NOMO-1 treated with dmso at 0.1 percent for 144 hours (cell line): ENCODE data around the gene ETNK2.

Experiments used
- DNase-seq: peaks from one replicate; lab custom pipeline; 2025; ENCODE audit not compliant: unreplicated experiment; lab: John Stamatoyannopoulos, UW

Gene ETNK2, protein sequence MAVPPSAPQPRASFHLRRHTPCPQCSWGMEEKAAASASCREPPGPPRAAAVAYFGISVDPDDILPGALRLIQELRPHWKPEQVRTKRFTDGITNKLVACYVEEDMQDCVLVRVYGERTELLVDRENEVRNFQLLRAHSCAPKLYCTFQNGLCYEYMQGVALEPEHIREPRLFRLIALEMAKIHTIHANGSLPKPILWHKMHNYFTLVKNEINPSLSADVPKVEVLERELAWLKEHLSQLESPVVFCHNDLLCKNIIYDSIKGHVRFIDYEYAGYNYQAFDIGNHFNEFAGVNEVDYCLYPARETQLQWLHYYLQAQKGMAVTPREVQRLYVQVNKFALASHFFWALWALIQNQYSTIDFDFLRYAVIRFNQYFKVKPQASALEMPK

DNA sequence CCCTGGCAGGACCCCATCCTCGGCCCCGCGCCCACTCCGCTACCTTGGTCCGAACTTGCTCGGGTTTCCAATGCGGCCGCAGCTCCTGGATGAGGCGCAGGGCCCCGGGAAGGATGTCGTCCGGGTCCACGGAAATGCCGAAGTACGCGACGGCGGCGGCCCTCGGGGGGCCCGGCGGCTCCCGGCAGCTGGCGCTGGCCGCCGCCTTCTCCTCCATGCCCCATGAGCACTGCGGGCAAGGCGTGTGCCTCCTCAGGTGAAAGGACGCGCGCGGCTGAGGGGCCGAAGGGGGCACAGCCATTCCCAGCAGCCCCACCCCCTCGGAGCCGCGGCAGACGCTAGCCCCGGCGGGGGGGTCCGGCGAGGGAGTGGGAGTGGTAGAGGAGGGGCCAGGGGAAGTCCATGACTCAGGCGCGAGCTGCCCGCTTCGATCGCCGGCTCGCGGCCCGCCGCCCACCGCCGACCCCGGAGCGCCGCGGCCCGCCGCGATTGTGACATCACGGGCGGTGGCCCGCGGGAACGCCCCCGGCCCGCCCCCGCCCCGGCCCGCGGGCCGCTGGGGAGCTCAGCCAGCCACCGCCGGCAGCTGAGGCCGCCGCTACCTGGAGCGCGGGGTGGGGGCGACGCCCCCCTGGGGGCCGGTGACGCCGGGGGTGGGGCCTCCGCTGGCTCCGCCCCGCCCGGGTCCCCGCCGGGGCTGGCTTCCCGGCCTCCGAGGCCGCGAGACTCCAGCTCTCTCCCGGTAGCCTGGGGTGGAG is at the start of gene ETNK2:
TSS of gene ETNK2 (minus strand) at position 493 of the 758 bp plus-strand sequence. CDS start at position 301, 192 bp downstream.
- no peak for DNase-seq

DNA sequence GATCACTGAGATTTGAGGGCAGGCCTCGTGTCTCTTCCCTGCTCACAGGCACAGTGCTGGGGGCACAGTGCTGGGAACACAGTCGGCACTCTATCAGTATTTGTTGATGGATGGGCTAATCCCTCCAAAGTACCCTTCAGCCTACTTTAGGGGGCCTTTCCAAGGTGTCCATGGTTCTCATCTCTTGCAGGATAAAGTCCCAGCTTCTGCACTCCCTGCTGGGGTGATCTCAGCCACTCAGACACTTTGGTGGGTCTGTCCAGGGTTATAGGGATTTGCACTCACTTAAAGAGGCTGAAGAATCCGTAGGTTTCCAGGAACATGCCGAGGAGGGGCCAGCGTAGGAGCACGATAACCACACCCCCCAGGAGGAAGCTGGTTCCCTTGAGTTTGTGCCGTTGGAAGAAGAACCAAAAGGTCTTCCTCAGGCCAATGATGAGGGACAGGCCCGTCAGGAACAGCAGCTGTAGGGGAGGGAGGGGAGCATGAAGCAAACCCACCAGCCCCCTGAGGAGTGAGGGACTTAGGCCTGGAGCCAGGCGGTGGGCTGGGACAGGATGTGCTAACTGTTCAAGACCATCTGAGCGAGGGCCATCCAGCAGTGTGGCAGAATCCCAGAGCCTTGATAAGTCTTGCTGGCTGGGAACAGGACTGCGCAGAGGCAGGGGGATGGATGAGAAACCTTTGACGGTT is 49.6 kb upstream of the ETNK2 start:
- DNase-seq = no peak

DNA sequence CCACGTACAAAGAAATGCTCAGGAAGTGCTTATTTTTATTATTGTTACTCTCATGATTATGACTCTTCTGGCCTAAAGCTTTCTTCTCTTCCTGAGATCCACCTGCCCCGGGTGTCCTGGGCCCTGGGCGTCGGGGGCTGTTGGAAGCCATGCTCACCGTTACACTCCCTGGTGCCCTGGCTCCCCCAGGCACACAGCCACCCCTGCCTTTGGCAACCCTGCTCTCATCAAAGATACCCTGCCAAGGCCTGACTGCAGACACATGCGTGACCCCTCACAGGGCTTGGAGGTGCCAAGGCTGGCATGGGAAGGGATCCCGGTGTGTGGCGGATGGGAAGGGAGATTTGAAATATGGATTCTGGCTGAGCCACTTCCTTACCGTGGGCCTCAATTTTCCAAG is 47.7 kb upstream of the ETNK2 start:
- no peak for DNase-seq

DNA sequence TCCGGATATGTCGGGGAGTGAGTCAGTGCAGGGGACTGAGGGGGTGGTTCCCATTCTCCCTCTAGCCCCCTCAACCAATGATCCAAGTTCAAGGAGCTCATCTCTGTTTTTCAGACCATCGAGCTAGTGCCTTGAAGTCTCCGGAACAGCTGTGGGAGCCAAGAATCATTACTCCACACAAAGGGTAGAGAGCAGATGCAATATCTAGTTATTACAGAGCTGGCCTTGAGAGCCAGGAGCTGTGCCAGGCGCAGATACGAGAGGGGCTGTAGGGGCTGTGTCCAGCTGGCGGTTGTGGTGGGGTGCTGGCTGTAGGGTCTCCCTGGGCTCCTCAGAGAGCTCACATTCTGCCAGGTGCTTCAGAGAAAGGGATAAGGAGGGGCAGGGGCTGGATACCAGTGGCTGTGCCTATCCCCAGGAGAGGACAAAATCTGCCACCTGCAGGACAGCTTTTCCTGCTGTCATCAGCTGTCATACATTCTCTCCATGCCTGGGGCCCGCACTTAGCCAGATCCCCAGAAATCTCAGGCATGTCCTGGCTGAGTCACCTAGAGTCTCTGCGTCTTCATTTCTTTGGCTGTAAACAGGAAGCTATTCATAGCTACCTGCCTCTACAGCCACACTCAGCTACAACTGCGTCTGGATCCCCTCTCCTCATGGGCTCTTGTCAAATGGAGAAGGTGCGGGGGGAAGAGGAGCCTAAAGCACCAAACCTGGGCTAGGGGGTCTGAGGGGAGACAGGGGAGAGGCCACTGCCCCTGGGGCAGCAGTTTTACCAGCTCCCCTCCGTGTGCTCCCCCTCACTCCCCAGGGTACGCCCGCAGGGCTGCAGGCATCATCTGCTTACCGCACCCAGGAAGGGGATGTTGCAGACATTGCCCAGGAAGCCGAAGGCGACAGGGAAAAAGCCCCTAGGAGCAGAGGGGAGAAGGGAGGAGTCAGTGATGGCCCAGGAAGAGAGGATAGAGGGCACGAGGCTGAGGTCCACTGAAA is 46.8 kb upstream of the ETNK2 start:
- no peak for DNase-seq

DNA sequence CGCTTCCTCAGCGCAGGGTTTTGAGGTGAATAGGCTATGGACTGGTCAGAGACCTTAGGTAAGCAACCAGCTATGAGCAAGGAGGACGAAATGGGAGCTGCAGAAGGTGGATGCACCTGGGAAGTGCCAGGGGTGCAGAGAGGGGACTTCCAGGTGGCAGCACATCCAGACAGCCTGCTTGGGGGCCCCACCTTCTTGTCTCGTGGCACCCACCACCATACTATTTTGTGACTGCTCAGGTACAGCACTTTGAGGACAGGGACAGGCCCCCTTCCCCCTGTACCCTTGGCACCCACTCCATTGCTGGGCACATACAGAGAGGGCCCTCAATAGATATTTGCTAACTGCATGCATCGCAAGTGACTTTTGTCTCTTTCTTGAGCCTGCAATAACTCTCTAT is 45.2 kb upstream of the ETNK2 start:
- no peak for DNase-seq

DNA sequence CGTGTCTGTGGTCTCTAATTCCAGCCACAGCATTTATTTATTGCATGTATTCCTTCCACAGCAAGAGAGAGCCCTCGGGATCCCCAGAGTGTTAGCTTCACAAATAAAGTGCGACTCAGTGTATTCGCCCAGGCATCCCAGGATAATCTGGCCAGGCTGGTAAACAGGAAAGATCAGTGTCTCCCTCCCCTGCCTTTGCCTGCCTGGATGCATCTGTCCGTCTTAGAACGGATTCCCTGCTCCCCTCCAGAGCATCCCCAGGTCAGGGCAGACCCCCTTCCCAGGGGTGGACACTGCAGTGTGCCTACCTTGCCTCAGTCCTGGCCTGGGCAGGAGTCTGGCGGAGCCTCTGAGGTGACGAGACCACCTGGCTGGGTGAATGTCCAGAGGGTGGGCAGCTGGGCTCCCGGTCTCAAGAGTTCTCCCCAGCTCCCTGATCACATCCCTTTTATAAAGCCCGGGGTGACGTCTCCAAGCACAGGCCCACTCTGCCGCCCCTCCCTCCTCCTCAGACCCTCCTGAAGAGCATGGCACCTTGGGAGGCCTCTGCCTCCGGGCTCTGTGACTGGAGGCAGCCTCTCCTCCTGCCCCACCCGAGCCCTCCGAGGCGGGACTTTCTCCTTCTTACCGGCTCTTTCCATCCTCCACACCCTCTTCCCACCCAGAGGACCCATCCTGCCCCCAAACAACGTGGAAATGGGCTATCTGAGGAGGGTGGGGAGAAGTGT is 44.4 kb upstream of the ETNK2 start, which contains the start of gene KISS1:
TSS of gene KISS1 (minus strand) at position 424 of the 728 bp plus-strand sequence. CDS start 3,615 bp downstream, outside the sequence.
- no peak for DNase-seq

DNA sequence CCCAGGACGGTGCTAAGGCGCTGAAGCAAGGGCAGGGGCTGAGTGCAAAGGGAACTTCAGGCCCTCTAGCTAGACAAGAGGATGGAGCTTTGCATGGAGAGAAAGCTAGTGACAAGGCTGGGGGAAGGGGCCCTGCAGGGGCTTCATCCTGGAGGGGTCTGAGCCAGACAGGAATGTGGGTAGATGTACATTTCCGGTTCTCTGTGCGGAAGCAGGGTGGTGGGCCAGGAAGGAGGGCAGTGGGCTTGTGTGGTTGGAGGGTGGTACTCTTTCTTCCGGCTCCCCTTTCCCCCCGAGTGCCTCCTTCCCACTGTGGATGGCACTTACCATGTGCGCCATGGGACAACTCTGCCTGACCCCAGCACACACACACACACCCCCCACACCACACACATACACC is 42.9 kb upstream of the ETNK2 start:
- DNase-seq = no peak

DNA sequence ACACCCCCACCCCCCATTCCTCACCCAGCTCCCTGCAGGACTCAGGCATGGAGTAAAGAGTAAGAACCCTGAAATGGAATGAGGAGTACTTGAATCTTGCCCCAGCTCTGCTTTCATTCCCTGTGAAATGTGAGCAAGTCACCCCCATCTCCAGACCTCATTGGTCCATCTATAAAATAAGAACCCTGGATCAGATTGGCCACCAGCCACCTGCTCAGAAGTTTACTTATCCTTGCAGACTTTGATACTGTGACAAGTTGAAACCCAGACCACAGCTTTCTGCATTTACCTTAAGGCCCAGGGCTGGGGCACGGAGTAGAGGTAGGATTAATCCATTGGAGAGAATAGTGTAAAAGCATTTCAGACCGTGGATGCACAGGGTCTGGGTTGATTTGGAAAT is 42.2 kb upstream of the ETNK2 start:
- no peak for DNase-seq

DNA sequence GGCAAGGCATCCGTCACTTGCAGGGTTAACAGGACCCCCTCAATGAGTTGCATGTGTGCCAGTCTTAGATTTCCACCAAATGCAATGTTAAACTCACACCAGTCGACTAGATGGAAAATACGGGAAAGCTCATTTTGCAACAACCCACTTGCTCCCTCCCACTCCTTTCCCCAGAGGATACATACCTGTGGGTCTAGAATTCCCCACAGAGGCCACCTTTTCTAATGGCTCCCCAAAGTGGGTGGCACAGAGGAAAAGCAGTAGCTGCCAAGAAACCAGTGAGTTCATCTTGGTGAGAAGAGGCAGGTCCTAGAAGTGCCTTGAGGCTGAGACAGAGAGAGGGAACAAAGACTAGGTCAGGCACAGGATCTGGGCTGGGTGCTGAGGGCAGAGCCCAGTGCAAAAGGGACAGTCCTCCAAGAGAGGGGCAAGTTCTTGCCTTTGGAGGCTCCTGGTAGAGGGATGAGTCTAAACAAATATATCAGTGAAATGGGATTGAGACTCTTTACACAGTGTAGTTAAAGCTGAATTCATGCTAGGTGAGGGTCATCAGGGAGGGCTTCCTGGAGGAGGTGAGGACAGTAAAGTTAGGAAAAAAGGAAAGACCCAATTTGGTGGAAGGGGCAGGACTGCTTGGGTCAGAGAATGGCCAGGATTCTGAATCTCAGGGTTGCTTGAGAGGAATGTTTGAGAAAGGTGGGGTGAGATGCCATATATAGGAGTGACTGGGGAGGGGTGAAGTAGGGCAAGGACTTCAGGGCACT is 40.9 kb upstream of the ETNK2 start:
- no peak for DNase-seq

DNA sequence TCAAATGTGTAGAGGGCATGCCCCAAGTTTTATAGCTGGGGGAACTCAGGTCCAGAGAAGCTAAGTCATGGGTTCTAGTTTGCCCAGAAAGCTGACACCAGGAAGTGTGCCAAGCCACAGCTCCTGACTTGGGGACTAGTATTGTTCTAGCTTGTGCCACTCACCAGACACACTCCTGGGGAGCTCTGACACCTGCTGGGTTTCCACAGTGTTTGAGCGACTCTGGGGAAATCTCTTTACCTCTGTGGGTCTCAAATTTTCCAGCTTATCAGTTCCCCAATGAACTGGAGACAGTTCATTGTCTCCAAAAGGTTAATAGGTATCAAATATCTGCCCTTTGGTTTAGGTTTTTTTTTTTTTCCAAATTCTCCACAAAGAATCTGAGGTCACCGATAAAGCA is 40.2 kb upstream of the ETNK2 start:
- no peak for DNase-seq

DNA sequence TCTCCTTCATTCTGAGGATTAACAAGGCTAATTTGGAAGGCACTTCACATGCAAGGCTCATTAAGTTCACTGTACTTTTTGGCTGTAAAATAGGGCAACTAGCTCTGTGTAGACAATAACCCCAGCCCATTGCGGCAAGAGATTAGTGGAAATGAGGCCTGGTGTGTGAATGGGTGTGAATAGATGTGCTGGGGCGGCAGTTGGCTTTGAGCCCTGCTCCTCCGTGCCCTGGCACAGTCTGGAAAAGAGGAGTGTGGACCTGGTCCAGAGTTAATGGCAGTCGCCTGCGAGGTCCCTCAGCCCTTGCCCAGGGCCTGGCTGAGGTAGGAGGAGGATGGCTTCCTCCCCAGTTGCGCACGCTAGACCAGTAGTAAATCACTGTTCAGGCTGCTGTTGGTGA is 39.6 kb upstream of the ETNK2 start:
- no peak for DNase-seq

DNA sequence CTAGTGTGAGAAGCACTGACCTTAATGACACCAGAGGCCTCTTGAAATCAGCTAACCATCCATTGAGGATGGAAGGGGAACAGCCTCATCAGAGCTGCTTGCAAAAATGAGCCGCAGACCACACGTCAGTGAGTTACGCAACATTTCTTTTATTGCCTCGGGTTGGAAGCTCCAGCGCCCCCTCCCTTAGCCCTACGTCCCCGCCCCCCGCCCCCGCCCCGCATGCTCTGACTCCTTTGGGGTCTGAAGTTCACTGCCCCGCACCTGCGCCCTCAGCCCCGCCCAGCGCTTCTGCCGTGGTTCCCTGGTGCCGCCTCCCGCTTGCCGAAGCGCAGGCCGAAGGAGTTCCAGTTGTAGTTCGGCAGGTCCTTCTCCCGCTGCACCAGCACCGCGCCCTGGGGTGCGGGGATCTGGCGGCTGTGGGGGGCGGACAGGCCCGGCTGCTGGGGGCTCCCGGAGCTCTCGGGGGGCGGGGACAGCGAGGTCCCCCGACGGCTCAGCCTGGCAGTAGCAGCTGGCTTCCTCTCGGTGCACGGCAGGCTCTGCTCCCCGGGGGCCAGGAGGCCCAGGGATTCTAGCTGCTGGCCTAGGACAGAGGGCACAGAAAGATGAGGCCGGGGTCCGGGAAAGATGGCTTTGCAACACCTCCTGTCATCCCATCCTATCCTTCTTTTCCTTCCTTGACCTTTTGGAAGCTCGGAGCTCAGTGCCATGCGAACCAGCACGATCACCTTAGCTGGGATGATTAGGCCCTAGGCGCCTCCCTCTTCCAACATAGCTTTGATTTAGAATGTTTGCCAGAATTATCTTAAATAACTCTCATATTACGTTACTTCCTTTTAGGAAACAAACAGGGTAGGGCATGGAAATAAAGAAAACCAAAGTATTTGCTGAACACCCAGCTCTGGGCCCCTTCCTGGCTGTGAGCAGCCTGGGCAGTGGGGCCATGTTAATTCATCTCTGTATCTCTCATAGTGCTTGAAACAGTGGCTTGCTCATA is 38.7 kb upstream of the ETNK2 start:
- peak; percentile 77 for DNase-seq

DNA sequence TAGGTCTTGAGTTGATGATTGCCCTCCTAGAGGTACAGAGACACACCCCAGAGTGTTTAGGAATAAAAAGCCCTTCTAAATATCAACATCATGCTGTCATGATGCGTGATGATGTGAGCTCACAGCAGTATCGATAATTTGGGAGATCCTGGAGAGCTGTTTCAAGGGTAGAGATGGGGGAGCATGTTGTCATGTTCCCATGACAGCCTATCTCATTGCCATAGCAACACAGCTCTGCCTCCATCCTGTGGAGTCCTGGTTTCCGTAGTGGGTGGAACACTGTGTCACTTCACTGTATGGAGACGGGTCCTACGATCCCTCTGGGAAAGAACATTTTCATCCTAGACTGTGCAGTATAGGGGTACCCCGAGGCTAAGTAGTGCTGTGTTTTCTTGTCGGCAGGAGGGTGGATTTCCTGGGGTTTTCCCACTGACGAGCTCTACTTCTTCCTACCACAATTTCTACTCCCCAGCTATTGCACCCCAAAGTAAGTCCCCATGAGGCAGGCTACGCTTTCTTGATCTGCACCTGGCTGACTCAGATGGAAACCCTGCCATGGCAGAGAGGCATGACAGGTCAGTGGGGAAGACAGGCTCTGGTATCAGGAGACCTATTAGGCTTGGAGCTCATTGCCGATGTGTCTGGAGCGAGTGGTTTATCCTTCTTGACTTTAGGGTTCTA is 37.3 kb upstream of the ETNK2 start:
- DNase-seq = no peak

DNA sequence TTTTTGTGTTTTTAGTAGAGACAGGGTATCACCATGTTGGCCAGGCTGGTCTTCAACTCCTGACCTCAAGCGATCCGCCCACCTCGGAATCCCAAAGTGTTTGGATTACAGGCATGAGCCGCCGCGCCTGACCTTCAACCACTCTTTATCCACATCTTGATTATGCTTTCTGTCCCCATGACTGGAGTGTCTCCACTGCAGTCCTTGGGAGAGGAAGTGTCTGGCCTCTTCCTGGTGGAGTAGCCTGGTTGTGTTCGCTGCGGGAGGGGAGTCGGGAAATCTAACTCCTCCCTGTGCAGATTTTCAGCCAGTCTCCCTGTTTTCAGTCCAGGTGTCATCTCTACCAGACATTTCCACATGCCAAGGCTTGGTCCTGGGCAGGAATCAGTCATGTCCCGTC is 34.8 kb upstream of the ETNK2 start:
- DNase-seq = no peak

DNA sequence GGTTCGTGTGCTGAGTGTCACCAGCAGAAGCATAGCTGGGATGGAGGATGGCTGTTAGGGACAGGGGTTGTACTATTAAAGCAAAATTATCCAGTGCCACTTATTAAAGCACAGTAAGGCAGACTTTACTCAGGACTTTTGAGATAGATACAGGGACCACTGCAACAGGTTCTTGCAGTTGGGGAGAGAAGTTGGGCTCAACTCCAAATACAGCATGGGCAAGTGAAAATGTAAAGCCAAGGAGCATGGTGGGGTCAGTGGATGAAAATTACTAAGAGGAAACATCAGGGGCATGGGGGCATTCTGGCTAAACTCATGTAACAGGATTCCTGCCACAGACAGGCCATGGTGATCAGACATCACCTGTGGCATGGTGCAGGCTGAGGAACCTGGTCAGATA is 29.3 kb upstream of the ETNK2 start:
- no peak for DNase-seq

DNA sequence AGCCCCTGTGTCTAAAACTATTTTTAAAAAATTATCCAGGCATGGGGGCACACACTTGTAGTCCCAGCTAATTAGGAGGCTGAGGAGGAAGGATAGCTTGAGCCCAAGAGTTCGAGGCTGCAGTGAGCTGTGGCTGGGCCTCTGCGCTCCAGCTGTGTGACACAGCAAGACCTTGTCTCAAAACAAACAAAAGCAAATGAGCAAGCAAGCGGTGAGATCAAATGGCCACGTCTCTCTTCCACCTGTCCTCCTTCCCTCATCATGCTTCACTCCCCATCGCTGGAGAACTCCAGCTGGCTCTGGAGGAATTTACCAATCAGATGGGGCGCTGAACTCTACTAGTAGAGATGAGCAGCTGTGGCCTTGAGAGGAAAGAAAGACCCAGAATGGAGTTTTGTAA is 28.3 kb upstream of the ETNK2 start:
- DNase-seq = no peak
